Measurements from ENCODE around the gene CFAP100.

The CFAP100 gene

DNA sequence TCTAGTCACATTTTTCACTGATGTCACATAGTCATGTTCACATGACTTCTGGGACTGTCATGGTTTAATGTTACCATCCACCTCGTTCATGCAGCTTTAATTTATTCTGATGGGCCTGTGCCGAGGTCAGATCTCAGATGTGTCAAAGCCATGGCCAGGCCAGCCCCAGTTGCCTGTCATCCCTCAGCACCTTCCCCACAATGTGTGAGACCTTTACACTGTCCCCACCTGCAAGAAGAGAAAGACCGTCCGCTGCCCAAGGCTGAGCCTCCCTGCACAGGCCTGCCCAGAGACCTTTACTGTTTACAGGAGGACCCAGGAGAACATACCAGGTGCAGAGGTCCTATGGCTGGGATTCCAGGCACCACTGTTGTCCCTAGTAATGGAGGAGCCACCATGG is 24.7 kb upstream of the CFAP100 start:
- Histone ChIP-seq H3K9ac (ENCODE audit: low read depth, low read length) (no peak overlapping the region), H3K27ac (ENCODE audit: low read depth, low read length) (no peak overlapping the region), H3K9me3 (ENCODE audit: insufficient read depth, low read depth, low read length) (no peaks in the 10 kb centered on the region), H3K4me3 (ENCODE audit: low read length) (no peak overlapping the region), H3K27me3 (ENCODE audit: insufficient read depth, low read length) (no peaks in the 10 kb centered on the region), H3K4me1 (ENCODE audit: insufficient read depth, low read length) (no peaks in the 10 kb centered on the region; the same call in 1 of the 2 replicates), H3K36me3 (ENCODE audit: insufficient read depth, low read length) (no peaks in the 10 kb centered on the region)
- 94% methylated on average over 4 of the region's 4 CpGs for WGBS

DNA sequence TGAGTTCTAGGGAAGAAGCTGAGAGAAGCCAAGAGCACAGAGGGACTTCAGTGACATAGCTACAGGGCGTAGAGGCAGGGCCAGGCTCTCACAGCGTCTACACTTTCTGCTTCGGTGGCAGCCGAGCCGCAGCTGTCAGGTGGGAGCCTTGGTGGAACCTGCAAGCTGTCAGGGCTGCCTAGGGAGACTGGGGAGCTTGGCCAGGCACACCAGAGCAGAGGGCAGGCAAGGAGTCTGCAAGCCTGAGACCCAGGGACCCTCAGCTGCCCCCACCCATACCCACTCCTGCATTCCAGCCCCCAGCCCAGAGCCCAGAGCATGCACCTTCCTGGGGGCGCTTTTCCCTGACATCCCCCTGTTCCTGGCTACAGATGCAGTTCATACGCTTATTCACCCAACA is 24.1 kb upstream of the CFAP100 start:
- Histone ChIP-seq H3K9me3 (ENCODE audit: insufficient read depth, low read depth, low read length) (no peaks in the 10 kb centered on the region), H3K27ac (ENCODE audit: low read depth, low read length) (no peak overlapping the region), H3K4me3 (ENCODE audit: low read length) (no peak overlapping the region), H3K36me3 (ENCODE audit: insufficient read depth, low read length) (no peaks in the 10 kb centered on the region), H3K9ac (ENCODE audit: low read depth, low read length) (no peak overlapping the region), H3K4me1 (ENCODE audit: insufficient read depth, low read length) (no peaks in the 10 kb centered on the region), H3K27me3 (ENCODE audit: insufficient read depth, low read length) (no peaks in the 10 kb centered on the region)
- WGBS, result 93% methylated on average over 7 of the region's 7 CpGs

DNA sequence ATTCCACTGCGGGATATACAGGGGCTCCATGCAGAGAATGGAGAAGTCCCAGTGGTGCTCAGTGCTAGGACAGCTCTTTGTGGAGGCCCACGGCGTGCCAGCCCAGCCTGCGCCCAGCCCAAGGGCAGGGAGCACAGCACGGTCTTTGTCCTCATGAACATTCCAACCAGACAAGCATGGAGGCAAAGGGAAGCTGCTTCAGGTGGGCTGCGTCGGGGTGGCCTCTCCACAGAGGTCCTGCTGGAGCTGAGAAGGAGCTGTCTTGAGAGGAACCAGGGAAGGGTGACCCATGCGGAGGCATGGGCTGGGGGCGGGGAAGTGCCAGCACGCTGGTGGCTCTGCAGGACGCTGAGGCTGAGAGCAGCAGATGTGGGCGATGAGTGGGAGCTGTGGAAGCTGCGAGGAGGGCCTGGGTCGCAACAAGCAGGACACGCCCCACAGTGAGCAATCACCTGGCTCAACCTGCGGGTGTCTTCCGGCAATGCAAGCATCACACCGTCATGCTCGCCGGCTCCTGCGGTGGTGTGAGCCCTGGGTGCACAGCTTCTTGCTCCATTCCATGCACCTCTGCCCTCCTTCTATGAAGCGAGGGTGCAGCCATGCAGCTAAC is 23.5 kb upstream of the CFAP100 start:
- H3K9me3 ChIP-seq (ENCODE audit: insufficient read depth, low read depth, low read length), result no peaks in the 10 kb centered on the region
- H3K27ac ChIP-seq (ENCODE audit: low read depth, low read length), result no peak overlapping the region
- no peaks in the 10 kb centered on the region for H3K36me3 ChIP-seq (ENCODE audit: insufficient read depth, low read length)
- no peak overlapping the region for H3K4me3 ChIP-seq (ENCODE audit: low read length)
- H3K9ac ChIP-seq (ENCODE audit: low read depth, low read length), result no peak overlapping the region
- no peaks in the 10 kb centered on the region for H3K4me1 ChIP-seq (ENCODE audit: insufficient read depth, low read length)
- WGBS, result 91% methylated on average over 22 of the region's 22 CpGs
- H3K27me3 ChIP-seq (ENCODE audit: insufficient read depth, low read length), result no peaks in the 10 kb centered on the region

DNA sequence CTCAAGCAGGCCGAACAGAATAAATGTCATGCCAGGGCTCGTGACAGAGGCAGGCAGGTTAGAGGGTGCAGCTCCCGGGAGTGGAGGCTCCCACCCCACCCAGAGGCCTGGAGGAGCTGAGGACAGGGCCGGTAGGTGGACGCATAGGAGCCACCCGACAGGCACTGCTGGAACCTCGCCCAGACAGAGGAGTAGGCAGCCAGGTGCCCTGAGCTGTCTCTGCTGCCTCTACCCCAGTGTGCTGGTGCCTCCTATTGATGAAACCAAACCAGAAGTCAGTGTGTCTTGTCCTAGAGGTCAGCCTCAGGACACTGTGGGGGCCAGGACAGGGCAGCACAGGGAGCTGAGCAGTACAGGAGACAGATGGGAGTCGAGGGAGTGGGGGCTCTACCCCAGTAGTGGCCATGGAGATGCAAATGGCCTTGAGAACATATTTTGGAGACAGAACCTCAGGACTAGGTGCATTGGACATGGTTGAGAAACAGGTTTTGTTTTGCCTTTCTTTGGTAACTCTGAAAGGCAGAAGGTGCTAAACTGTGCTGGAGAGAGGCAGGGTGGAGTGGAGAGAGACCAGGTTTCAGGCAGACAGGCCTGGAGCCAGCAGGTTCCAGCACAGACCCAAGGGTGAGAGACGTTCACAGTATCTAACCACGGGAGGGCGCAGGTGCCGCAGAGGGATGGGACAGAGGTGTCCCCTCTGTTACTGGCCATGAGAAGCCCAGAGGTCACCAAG is 22.1 kb upstream of the CFAP100 start:
- WGBS, result 91% methylated on average over 12 of the region's 12 CpGs
- no peak overlapping the region for H3K4me3 ChIP-seq (ENCODE audit: low read length)
- no peaks in the 10 kb centered on the region for H3K36me3 ChIP-seq (ENCODE audit: insufficient read depth, low read length)

DNA sequence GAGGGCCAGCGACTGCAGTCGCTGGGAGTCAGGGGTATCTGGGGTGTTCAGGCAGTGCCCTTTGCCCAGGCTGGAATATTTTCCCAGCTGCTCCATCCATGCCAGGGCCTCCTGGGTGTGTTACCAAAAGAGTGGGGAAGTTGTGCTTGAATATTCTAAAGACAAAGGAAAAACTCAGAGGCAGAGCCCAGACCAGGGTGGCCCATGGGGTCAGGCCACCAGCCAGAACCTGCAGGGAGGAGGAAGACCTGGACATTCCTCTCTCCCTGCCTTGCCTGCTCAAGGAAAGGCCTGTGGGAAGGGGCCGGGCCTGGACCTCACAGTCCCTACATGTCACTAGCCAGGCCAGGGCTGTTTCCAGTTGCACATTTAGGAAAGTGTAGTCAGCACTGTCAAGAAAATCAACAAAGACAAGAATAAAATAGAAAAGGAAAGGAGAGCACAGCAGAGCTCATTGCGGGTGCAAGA is 21.5 kb upstream of the CFAP100 start:
- WGBS, result 95% methylated on average over 4 of the region's 4 CpGs
- H3K27me3 ChIP-seq (ENCODE audit: insufficient read depth, low read length), result no peaks in the 10 kb centered on the region
- no peak overlapping the region for H3K9ac ChIP-seq (ENCODE audit: low read depth, low read length)
- no peaks in the 10 kb centered on the region for H3K9me3 ChIP-seq (ENCODE audit: insufficient read depth, low read depth, low read length)
- H3K4me3 ChIP-seq (ENCODE audit: low read length), result no peak overlapping the region
- H3K36me3 ChIP-seq (ENCODE audit: insufficient read depth, low read length), result no peaks in the 10 kb centered on the region
- no peak overlapping the region for H3K27ac ChIP-seq (ENCODE audit: low read depth, low read length)
- no peaks in the 10 kb centered on the region for H3K4me1 ChIP-seq (ENCODE audit: insufficient read depth, low read length)

More for the DNA sequence above, 22.1 kb upstream of the CFAP100 start:
- Histone ChIP-seq H3K9me3 (ENCODE audit: insufficient read depth, low read depth, low read length) (no peaks in the 10 kb centered on the region), H3K27me3 (ENCODE audit: insufficient read depth, low read length) (no peaks in the 10 kb centered on the region), H3K4me1 (ENCODE audit: insufficient read depth, low read length) (no peaks in the 10 kb centered on the region), H3K9ac (ENCODE audit: low read depth, low read length) (no peak overlapping the region), H3K27ac (ENCODE audit: low read depth, low read length) (no peak overlapping the region)

DNA sequence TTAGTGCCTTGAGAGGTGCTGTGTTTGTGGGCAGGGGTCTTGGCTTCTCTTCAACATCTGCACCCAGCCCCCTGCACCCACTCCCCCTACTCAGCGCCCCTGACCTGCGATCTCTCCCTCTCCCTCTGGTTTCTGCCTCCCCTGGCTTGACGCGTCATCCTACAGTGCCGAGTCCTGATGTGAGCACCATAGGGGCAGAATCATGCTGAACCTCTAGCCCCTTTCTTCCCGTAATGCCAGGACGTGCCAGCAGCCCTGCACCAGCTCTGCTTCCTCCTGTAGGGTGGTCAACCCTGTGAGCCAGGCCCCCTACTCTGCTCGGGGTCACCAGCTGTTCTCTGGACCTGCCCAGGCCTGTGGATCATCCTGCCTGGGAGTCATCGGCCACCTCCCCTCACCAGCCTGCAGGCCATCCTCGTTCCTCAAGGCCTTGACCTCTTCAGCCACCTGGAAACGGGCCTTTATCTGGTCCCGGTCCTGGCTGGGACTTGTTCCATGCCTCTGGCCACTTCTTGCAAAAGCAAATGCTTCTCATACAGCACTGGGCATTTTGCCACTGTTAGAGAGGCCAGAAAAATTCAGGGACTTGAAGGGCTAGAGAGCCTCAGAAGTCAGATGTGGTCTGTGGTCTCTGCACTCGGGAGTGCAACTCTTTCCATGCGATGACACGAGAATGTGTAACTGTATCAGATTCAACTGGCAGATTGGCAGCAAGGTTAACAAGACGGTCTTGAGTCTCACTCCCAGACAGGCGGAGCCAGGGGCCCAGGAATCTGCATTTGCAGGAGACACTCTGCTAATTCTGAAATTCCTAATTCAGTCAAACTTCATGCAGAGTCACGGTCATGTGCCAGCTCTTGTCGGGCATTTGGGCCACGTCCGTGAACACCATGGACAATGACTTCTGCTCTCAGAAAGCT is 20.8 kb upstream of the CFAP100 start:
- Histone ChIP-seq H3K4me3 (ENCODE audit: low read length) (no peak overlapping the region), H3K9ac (ENCODE audit: low read depth, low read length) (no peak overlapping the region), H3K36me3 (ENCODE audit: insufficient read depth, low read length) (no peaks in the 10 kb centered on the region), H3K4me1 (ENCODE audit: insufficient read depth, low read length) (no peaks in the 10 kb centered on the region), H3K9me3 (ENCODE audit: insufficient read depth, low read depth, low read length) (no peaks in the 10 kb centered on the region), H3K27ac (ENCODE audit: low read depth, low read length) (no peak overlapping the region), H3K27me3 (ENCODE audit: insufficient read depth, low read length) (no peaks in the 10 kb centered on the region)
- WGBS, result 91% methylated on average over 21 of the region's 21 CpGs

DNA sequence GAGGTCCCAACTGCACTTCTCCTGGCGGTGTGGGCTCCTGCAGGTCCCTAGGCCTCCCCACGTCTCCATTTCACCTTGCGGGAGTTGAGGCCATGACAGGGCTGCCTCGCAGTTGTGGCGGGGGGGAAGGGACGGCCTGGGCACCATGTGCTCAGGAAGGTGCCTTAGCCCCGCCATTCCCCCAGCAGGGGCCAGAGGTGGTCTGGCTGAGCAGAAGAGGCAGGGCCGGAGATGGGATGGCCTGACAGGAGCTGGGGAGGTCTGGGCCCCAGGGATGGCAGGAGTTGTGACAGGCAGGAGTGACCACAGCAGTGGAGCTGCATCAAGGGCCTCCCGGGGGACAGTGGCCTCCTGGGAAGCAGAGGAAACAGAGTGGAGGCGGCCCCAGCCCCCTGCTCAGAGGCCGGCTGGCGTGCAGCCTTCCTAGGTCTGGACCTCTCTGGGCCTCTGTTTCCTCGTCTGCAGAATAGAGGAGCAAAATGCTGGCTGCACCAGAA is 18.8 kb upstream of the CFAP100 start:
- no peaks in the 10 kb centered on the region for H3K4me1 ChIP-seq (ENCODE audit: insufficient read depth, low read length)
- H3K9me3 ChIP-seq (ENCODE audit: insufficient read depth, low read depth, low read length), result no peaks in the 10 kb centered on the region
- 82% methylated on average over 13 of the region's 13 CpGs for WGBS
- no peak overlapping the region for H3K27ac ChIP-seq (ENCODE audit: low read depth, low read length)
- H3K27me3 ChIP-seq (ENCODE audit: insufficient read depth, low read length), result no peaks in the 10 kb centered on the region
- no peak overlapping the region for H3K4me3 ChIP-seq (ENCODE audit: low read length)
- no peaks in the 10 kb centered on the region for H3K36me3 ChIP-seq (ENCODE audit: insufficient read depth, low read length)
- no peak overlapping the region for H3K9ac ChIP-seq (ENCODE audit: low read depth, low read length)

DNA sequence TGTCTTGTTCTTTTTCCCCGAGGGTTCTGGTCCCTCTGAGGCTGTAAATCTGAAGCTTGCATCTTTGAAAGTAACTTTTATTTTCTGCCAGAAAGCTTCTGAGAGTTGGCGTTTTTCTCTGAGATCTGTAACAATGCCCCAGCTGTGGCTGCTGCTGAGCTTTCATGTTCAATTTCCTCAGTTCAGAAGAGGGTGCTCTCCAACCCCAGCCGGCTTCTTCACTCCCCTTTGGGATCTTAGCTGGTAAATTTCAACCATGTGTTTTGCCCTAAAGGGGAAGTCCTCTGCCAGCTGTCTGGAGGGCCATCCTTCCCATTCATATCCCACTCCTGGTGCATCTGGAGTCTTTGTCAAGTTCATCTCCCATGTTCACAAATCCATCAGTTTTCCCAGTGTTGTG is 18.3 kb upstream of the CFAP100 start:
- H3K4me1 ChIP-seq (ENCODE audit: insufficient read depth, low read length), result no peaks in the 10 kb centered on the region
- no peak overlapping the region for H3K9ac ChIP-seq (ENCODE audit: low read depth, low read length)
- no peaks in the 10 kb centered on the region for H3K9me3 ChIP-seq (ENCODE audit: insufficient read depth, low read depth, low read length)
- no peaks in the 10 kb centered on the region for H3K36me3 ChIP-seq (ENCODE audit: insufficient read depth, low read length)
- H3K27ac ChIP-seq (ENCODE audit: low read depth, low read length), result no peak overlapping the region
- H3K4me3 ChIP-seq (ENCODE audit: low read length), result no peak overlapping the region
- WGBS, result 66% methylated on average over 3 of the region's 3 CpGs
- H3K27me3 ChIP-seq (ENCODE audit: insufficient read depth, low read length), result no peaks in the 10 kb centered on the region

DNA sequence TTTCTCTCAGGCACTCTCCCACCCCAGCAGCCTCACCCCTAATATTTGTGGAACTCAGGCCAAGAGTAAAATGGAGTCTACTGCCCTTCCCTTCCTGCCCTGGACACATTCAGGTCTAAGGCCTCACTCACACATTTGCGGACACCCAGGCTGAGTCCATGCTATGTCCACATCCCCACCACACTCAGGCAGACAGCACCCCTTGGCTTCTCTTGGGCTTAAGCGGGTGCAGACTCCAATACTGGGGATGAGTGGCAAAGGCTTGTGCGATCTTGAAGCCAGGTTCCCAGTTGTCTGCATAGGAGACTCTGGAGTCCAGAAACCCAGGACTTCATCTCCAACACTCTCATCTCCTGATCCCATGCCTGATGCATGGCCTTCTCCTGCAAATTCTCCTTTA is 17.5 kb upstream of the CFAP100 start:
- 96% methylated on average over 3 of the region's 3 CpGs for WGBS
- no peaks in the 10 kb centered on the region for H3K27me3 ChIP-seq (ENCODE audit: insufficient read depth, low read length)
- no peaks in the 10 kb centered on the region for H3K36me3 ChIP-seq (ENCODE audit: insufficient read depth, low read length)
- no peak overlapping the region for H3K27ac ChIP-seq (ENCODE audit: low read depth, low read length)
- no peak overlapping the region for H3K9ac ChIP-seq (ENCODE audit: low read depth, low read length)
- no peak overlapping the region for H3K4me3 ChIP-seq (ENCODE audit: low read length)
- H3K9me3 ChIP-seq (ENCODE audit: insufficient read depth, low read depth, low read length), result no peaks in the 10 kb centered on the region
- H3K4me1 ChIP-seq (ENCODE audit: insufficient read depth, low read length), result no peaks in the 10 kb centered on the region

DNA sequence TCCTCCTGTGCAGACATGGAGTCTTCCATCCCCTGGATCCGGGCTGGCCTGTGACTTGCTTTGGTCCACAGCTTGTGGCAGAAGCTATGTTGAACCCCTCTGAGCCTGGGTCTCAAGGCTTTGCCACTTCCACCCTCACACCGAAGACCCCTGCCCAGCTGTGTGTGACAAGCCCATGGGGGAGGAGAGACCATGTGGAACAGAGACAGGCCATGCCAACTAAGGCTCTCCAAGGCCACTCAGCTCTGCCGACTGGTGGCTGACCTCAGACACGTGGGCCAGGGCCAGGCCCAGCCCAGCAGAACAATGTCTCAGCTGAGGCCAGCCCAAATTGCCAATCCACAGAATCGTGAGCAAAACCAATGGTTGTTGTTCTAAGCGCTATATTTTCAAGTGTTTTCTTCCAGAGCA is 16.4 kb upstream of the CFAP100 start:
- Histone ChIP-seq H3K4me1 (ENCODE audit: insufficient read depth, low read length) (no peaks in the 10 kb centered on the region), H3K27me3 (ENCODE audit: insufficient read depth, low read length) (no peaks in the 10 kb centered on the region), H3K9ac (ENCODE audit: low read depth, low read length) (no peak overlapping the region), H3K4me3 (ENCODE audit: low read length) (no peak overlapping the region), H3K36me3 (ENCODE audit: insufficient read depth, low read length) (no peaks in the 10 kb centered on the region), H3K9me3 (ENCODE audit: insufficient read depth, low read depth, low read length) (no peaks in the 10 kb centered on the region), H3K27ac (ENCODE audit: low read depth, low read length) (no peak overlapping the region)
- 92% methylated on average over 6 of the region's 6 CpGs for WGBS

All from HUES64 (cell line).